Panc1 (cell line): ENCODE data around the gene CEP85L. TPM values are rescaled to one million over a fixed set of nuclear protein-coding genes. Genes with fewer than 3 reads are reported as not detected.

Experiments
- ATAC-seq: fragments of 200-7000 bp; cut with Tn5 transposase; 2 replicates; pipeline ENCODE4 v1.9.1; 2020; ENCODE audit warnings: mild to moderate bottlenecking, moderate library complexity
- BruUV-seq: library from RNA; stranded (reverse); fragments of 400-500 nt; replicated peaks from 2 replicates; lab custom pipeline; 2021; lab: Mats Ljungman, UMichigan
- CTCF ChIA-PET: fragments of 300-600 bp; sonication (Branson Sonifier 250); formaldehyde crosslinking; loops from one replicate; lab custom pipeline; 2022; ENCODE audit warnings: antibody characterized with exemption; lab: Charles Lee
- POLR2A ChIA-PET: fragments of 300-600 bp; sonication (Branson Sonifier 250); formaldehyde crosslinking; loops from one replicate; lab custom pipeline; 2022; ENCODE audit warnings: antibody characterized with exemption; lab: Charles Lee
- DNase-seq: peaks from one replicate; pipeline ENCODE4 v3.0.0-alpha.2; 2010; ENCODE audit warnings: low read depth, low spot score
- H3K27ac ChIP-seq: 2 replicates; pipeline ENCODE4 v1.5.1; 2011; ENCODE audit warnings: mild to moderate bottlenecking, low read length, inconsistent platforms
- H3K27me3 ChIP-seq: fragments of 200-500 bp; sonication (Bioruptor generic); 2 replicates; pipeline ENCODE4 v1.6.0; 2014; ENCODE audit warnings: low read length, inconsistent platforms; ENCODE audit not compliant: control insufficient read depth, insufficient read depth
- H3K36me3 ChIP-seq: fragments of 200-500 bp; sonication (Bioruptor generic); 2 replicates; pipeline ENCODE4 v1.5.1; 2014; ENCODE audit warnings: inconsistent platforms, mild to moderate bottlenecking, low read length, moderate library complexity; ENCODE audit not compliant: control insufficient read depth, insufficient read depth
- H3K4me1 ChIP-seq: 2 replicates; pipeline ENCODE4 v1.5.1; 2011; ENCODE audit warnings: inconsistent platforms, mild to moderate bottlenecking, low read length, moderate library complexity; ENCODE audit not compliant: control insufficient read depth, insufficient read depth
- H3K4me3 ChIP-seq, 2 experiments: 2 replicates each; pipeline ENCODE4 v1.5.1; 2011 to 2012; ENCODE audit warnings: low read depth in 2 of 2, low read length in 2 of 2, mild to moderate bottlenecking in 2 of 2, inconsistent platforms in 1 of 2, moderate library complexity in 1 of 2
- H3K9me3 ChIP-seq: fragments of 200-500 bp; sonication (Bioruptor generic); 2 replicates; pipeline ENCODE4 v1.5.1; 2014; ENCODE audit warnings: low read depth, mild to moderate bottlenecking, inconsistent platforms, low read length, moderate library complexity; ENCODE audit not compliant: control insufficient read depth, insufficient read depth
- POLR2AphosphoS5 ChIP-seq: IDR thresholded peaks from 2 replicates; pipeline ENCODE4 v1.6.1; 2012; ENCODE audit warnings: mild to moderate bottlenecking, low read depth, low read length, moderate library complexity
- SIN3A ChIP-seq: IDR thresholded peaks from 2 replicates; pipeline ENCODE4 v1.6.1; 2012; ENCODE audit warnings: low read depth, mild to moderate bottlenecking, low read length, moderate library complexity, borderline replicate concordance; ENCODE audit not compliant: insufficient read depth
- TCF7L2 ChIP-seq: IDR thresholded peaks from 2 replicates; pipeline ENCODE4 v1.6.1; 2011; ENCODE audit warnings: mild to moderate bottlenecking, low read depth, low read length, inconsistent platforms
- in situ Hi-C: cut with HindIII; loops from 2 replicates; pipeline ENCODE4 v1.10.0; 2016; ENCODE audit warnings: low sequenced_read_pairs, low pct_unique_long_range_greater_than_20kb
- intact Hi-C: fragments of 100-400 bp; cut with micrococcal nuclease; formaldehyde crosslinking; loops from one replicate; pipeline ENCODE4 v1.10.0; 2022; ENCODE audit not compliant: unreplicated experiment
- total RNA-seq: library from RNA; stranded (reverse); gene quantifications from one replicate; pipeline ENCODE4 v1.2.1, GENCODE V29; 2021; ENCODE audit not compliant: unreplicated experiment
- TF ChIP-seq, protein P1 (sequence below), 2 experiments: IDR thresholded peaks; 2 replicates each; pipeline ENCODE4 v1.6.1; 2011 to 2012; ENCODE audit warnings: low read depth in 2 of 2, control low read depth in 1 of 2, low read length in 1 of 2, mild to moderate bottlenecking in 1 of 2, moderate library complexity in 1 of 2; ENCODE audit not compliant: insufficient read depth in 1 of 2
- TF ChIP-seq, protein P2 (sequence below): fragments of 450-650 bp; IDR thresholded peaks from 2 replicates; pipeline ENCODE4 v1.5.1; 2017; ENCODE audit warnings: mild to moderate bottlenecking

The CEP85L gene
- total RNA-seq, 1 experiment from 2014 or later = 6.7 TPM

DNA sequence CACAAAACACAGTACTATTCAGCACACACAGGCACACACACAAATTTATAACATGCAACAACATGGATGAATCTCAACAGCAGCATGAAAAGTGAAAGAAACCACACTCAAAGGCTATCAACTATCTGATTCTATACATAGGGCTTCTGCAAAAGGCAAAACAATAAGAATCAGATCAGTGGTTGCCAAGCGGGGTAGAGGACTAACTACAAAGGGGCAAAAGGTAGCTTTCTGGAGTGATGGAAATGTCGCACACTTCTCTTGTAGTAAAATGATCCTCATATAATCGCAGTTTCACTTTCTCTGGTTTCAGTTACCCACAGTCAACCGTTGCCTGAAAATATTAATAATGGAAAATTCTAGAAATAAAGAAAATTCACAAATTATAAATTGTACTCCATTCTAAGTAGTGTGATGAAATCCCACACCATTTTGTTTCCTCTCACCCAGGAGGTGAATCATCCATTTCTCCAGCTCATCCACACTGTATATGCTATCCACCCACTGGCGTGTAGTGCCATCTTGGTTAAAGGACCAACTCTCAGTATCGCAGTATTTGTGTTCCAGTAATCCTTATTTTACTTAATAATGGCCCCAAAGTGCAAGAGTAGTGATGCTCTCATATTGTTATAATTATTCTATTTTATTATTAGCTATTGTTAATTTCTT is 116.1 kb downstream of the CEP85L start:
- BruUV-seq = no TSS peak
- H3K4me1 ChIP-seq = no peaks in the 10 kb centered on the region
- H3K36me3 ChIP-seq = no peaks in the 10 kb centered on the region
- no peak overlapping the region for H3K27ac ChIP-seq
- no peak for DNase-seq
- H3K4me3 ChIP-seq = no peak overlapping the region
- in situ Hi-C loops (no loop called here), intact Hi-C loops (no loop called here)
- POLR2A ChIA-PET = no interaction called here
- no peaks in the 10 kb centered on the region for H3K9me3 ChIP-seq
- CTCF ChIA-PET = no interaction called here
- no peaks in the 10 kb centered on the region for H3K27me3 ChIP-seq
- no peak for TF ChIP-seq TCF7L2
- TF ChIP-seq, protein P1, sequence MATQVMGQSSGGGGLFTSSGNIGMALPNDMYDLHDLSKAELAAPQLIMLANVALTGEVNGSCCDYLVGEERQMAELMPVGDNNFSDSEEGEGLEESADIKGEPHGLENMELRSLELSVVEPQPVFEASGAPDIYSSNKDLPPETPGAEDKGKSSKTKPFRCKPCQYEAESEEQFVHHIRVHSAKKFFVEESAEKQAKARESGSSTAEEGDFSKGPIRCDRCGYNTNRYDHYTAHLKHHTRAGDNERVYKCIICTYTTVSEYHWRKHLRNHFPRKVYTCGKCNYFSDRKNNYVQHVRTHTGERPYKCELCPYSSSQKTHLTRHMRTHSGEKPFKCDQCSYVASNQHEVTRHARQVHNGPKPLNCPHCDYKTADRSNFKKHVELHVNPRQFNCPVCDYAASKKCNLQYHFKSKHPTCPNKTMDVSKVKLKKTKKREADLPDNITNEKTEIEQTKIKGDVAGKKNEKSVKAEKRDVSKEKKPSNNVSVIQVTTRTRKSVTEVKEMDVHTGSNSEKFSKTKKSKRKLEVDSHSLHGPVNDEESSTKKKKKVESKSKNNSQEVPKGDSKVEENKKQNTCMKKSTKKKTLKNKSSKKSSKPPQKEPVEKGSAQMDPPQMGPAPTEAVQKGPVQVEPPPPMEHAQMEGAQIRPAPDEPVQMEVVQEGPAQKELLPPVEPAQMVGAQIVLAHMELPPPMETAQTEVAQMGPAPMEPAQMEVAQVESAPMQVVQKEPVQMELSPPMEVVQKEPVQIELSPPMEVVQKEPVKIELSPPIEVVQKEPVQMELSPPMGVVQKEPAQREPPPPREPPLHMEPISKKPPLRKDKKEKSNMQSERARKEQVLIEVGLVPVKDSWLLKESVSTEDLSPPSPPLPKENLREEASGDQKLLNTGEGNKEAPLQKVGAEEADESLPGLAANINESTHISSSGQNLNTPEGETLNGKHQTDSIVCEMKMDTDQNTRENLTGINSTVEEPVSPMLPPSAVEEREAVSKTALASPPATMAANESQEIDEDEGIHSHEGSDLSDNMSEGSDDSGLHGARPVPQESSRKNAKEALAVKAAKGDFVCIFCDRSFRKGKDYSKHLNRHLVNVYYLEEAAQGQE (IDR thresholded peaks at IDR 0.05; ENCODE audit: insufficient read depth in 1 of 2, low read depth in 2 of 2, low read length in 1 of 2) = no peak
- TF ChIP-seq SIN3A = no peak
- no peak for TF ChIP-seq POLR2AphosphoS5
- TF ChIP-seq, protein P2, sequence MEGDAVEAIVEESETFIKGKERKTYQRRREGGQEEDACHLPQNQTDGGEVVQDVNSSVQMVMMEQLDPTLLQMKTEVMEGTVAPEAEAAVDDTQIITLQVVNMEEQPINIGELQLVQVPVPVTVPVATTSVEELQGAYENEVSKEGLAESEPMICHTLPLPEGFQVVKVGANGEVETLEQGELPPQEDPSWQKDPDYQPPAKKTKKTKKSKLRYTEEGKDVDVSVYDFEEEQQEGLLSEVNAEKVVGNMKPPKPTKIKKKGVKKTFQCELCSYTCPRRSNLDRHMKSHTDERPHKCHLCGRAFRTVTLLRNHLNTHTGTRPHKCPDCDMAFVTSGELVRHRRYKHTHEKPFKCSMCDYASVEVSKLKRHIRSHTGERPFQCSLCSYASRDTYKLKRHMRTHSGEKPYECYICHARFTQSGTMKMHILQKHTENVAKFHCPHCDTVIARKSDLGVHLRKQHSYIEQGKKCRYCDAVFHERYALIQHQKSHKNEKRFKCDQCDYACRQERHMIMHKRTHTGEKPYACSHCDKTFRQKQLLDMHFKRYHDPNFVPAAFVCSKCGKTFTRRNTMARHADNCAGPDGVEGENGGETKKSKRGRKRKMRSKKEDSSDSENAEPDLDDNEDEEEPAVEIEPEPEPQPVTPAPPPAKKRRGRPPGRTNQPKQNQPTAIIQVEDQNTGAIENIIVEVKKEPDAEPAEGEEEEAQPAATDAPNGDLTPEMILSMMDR = no peak
- no peak for ATAC-seq

DNA sequence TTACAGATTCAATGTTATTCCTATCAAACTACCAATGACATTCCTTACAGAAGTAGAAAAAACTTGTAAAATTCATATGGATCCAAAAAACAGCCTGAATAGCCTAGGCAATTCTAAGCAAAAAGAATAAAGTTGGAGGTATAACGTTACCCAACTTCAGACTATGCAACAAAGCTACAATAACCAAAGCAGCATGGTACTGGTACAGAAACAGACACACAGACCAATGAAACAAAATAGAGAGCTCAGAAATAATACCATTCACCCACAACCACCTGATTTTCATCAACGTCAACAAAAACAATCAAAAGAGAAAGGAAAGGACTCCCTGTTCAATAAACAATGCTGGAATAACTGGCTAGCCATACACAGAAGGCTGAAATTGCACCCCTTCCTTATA is 120.4 kb downstream of the CEP85L start:
- TF ChIP-seq, protein P2 = no peak
- TF ChIP-seq, protein P1 (IDR thresholded peaks at IDR 0.05; ENCODE audit: insufficient read depth in 1 of 2, low read depth in 2 of 2, low read length in 1 of 2) = no peak
- no peak for TF ChIP-seq TCF7L2
- no peak for TF ChIP-seq SIN3A
- no peak for TF ChIP-seq POLR2AphosphoS5
- Histone ChIP-seq H3K4me3 (no peak overlapping the region), H3K4me1 (no peaks in the 10 kb centered on the region), H3K27me3 (no peaks in the 10 kb centered on the region), H3K9me3 (no peaks in the 10 kb centered on the region), H3K36me3 (no peaks in the 10 kb centered on the region), H3K27ac (no peak overlapping the region)
- ATAC-seq (no peak), DNase-seq (no peak)
- CTCF ChIA-PET = no interaction called here
- intact Hi-C loops = no loop called here
- POLR2A ChIA-PET = no interaction called here
- BruUV-seq = no TSS peak
- in situ Hi-C loops = no loop called here
